GOT3 (cell line): ENCODE data around the gene SLC16A10.
"Not testable (repeated sequence)": the region's sequence is repeated elsewhere in the genome, so short reads cannot be mapped to it uniquely, and the experiment has no call there.

Experiments used
- DNase-seq: peaks from one replicate; lab custom pipeline; 2025; ENCODE audit warnings: mixed read lengths; lab: John Stamatoyannopoulos, UW

SLC16A10 gene

DNA sequence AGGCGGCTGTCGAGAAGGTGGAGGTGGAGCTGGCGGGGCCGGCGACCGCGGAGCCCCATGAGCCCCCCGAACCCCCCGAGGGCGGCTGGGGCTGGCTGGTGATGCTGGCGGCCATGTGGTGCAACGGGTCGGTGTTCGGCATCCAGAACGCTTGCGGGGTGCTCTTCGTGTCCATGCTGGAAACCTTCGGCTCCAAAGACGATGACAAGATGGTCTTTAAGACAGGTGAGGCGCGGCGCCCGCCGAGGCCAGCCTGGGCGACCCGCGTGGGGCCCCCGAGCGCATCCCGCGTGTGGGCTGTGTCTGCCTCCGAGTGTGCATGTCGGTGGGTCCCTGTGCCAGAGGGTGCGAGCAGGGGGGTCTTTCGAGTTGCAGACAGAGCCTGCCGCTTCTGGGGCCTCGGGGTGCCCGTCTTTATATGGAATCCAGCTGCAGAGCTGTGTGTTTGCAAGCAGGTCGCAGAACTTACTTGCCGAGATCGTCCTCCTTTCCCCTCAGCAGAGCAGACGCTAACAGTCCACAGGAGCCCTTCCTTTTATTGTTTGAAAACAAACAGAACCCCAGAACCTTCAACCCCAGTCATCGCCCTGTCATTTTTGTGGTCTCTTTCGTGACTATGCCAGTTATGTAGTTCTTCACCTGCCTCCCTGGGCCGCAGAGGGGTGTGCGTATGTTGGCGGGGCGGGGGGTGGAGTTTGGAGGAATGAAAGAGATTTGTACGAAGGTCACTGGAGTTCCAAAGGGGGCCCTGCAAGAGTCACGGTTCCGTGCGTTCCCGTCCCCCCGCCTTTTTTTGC, 766 bp downstream of the SLC16A10 start:
- no peak for DNase-seq

DNA sequence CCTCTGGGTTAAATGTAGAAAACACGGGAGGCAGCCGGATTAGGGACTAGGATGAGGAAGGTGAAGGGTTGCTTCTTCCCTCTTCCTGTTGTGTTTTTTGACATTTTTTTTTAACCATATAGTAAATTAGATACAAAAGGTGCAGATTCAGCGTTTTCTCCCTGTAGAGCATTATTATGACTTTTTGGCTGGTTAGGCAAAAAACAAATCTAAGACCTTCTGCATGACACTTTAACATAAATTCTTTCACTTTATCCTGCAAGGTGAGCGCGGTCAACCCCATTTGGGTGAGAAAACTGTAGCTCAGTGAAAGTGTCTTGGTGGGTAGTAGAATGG, 1.3 kb downstream of the SLC16A10 start:
- DNase-seq: no peak

DNA sequence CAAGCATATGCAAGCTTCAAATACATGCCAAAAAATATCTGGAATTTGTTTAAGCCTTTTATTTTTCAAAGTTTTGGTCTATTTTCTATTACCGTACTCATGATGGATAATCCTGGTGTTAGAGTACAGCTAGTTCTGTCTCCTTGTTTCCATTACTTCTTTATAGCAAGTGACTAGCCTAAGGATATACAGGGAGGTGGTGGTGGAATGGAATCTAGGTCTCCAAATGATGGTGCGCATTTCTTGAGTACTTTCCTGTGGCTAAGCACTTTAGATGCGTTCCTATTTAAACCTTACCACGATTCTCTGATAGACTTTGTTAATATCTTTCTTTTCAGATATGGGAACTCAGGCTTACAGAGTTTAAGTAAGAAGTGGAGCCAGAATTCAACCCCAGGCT, 3.5 kb downstream of the SLC16A10 start:
- DNase-seq: no peak

DNA sequence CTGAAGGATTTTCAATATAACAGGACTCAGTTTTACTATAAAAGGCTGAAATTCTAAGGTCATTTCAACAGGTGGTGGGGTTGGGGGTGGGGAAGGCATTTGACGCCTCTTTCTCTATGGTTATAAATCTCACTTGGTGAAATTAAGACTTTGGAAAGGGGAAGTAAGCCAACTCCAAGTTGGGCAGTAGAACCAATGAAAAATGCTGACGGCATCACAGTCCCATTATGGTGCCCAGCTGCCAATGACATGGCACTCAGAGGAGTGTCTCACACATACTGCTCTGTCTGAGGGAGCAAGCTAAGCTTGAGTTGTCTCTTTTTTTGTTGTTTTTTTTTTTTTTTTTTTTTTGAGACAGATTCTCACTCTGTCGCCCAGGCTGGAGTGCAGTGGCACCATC, 4.7 kb downstream of the SLC16A10 start:
- DNase-seq: no peak

DNA sequence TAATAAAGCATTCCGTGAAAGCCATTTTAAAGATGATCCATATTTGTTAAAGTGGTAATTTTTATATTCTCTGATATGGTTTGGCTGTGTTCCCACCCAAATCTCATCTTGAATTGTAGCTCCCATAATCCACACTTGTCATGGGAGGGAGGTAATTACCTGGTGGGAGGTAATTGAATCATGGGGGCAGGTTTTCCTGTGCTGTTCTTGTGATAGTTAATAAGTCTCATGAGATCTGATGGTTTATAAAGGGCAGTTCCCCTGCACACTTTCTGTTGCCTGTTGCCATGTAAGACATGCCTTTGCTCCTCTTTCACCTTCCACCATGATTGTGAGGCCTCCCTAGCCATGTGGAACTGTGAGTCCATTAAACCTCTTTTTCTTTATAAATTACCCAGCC, 8.2 kb downstream of the SLC16A10 start:
- not testable (repeated sequence) for DNase-seq

DNA sequence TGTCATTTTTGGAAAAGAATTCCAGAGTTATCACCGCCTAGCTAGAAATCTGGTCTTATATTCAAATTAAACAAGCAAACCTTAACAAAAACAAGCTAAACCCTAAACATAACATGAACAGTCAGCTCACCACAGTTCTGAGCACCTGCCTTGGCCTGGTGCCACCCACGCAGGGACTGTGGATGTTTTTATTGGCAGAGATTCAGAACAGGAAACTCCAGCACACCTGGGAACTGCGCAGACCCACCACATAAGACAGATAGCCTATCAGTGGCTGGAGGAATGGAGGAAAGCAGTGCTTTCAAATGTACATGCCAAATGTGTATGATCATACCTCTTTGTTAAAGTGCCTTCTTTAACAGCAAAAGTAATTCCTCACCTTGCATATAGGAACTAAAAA, 8.9 kb downstream of the SLC16A10 start:
- DNase-seq: no peak

DNA sequence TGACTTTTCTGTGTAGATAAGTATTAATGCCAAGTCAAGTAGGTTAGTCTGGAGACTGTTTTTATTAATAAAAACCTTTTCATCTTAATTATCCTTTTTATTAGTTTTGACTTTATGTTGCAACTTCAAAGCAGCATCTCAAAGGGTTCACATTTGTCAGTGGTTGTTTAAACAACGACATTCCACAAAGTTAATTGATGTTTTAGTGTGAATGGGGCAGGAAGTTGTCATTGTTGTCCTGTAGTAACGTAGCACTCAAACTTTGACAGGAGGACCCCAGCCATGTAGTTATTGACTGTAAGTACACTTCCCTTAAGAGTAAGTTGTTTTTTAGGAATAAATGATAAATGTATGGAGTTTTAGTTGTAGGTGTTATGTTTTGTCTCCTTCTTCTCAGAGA, 11.3 kb downstream of the SLC16A10 start:
- DNase-seq: no peak

DNA sequence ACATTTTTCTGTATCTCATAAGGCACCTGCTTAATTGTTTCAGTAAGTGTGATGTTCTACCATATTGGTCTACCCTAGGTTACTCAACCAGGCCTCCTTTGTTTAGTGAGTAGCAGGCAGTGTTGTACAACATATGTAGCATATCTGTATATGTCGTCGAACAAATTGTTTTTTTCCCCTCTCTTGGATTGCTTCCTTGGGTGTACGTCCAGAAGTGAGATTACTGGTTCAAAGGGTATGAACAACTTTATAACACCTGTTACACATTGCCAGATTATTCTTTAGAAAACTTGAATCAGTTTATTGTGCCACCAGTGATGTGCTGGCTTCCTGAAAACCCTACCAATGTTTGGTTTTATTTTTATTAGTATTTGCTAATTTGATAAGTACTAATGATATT, 14.7 kb downstream of the SLC16A10 start:
- no peak for DNase-seq

DNA sequence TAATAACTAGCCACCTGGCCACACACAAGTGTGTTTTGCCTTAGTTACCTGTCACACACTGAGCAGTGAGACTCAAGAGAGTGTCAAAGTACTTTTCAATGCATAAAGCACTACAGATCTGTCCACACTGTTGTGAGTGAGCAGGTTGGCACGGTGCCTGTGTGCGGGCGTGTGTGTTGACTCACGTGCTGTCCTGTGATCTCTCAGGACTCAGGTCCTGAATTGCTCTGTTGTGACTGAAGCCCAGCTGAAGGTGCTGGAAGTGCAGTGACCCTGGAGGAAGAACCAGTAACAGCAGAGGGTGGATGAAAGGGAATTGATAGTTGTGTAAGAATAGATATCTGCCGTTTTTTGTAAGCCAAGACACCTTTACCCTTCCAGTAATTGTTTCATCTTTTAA, 18.3 kb downstream of the SLC16A10 start:
- DNase-seq: no peak

DNA sequence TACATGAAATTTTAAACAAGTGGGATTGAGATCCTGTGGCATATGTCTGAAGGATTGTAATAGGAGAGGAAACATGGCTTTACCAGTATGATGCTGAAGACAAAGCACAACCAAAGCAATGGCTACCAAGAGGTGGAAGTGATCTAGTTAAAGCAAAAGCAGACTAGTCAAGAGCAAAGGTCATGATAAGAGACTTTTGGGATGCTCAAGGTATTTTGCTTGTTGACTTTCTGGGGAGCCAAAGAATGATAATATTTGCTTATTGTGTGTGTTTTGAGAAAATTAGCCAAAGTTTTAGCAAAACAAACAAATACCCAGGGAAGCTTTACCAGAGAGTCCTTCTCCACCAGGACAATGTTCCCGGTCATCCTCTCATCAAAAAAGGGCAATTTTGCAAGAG, 20.3 kb downstream of the SLC16A10 start:
- no peak for DNase-seq

DNA sequence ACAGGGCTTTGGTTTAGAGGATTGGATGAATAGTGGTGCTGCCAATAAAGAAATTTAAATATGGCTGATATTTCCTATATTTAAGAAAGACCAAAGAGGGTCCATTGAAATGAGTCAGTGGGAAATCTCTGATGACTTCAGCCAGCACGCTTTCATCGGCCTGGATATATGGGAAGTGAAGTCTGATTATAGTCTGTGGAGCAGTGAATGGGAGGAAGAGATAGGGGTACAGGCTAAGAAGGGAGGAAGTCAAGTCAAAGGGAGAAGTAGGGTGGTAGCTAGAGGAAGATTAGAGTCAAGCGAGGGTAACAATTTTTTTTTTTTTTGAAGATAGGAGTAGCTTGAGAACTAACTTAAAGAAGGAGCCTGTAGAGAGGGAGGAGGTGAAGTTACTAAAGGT, 22.7 kb downstream of the SLC16A10 start:
- DNase-seq: no peak

DNA sequence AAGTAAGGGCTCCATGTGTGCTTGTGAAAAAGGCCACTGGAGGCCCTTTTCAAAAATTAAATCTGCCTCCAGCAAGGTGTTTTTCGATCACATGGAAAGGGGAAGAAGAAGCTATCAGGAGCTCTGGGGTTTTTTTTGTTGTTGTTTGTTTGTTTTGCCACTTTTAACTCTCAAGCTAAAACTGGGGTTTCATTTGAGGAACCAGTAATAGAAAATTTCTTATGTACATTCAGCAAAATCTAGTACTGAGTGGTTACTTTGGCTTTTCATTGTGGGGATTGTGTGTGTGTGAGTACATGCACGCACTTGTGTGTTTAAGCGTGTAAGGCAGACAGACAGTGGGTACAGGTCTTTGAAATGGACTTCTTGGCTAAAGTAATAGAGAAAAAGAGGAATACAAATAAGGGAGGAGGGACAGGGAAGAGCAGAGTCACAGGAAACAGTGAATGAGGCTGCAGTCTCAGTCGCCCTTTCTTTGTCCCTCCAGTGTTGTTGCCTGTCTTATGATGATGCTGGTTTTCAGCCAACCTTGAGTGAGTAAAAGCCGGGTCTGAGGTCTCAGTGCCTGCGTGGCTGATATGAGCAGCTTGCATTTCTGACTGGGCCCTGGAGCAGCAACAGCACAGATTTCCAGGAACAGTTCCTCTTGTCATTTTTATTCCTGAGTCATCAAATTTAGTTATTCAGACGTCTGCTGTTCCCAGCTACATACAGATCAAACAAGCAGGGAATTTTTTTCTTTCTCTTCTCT, 26.2 kb downstream of the SLC16A10 start:
- DNase-seq: no peak

DNA sequence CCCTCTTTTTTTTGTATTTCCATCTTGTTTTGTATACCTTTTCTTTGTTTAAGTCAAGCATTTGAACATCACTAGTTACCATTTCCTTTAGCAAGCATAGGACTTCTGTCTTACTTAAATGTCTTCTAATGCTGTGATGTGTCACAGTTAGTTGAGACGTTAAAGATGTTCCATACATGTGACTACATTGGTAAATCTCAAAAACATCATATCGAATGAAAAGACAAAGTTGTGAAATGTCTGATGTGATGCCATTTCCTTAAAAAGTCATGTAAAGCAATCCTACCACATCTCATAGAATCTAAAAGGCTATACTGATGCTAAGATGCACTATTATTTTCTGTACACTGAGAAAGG, 26.8 kb downstream of the SLC16A10 start:
- DNase-seq: no peak

DNA sequence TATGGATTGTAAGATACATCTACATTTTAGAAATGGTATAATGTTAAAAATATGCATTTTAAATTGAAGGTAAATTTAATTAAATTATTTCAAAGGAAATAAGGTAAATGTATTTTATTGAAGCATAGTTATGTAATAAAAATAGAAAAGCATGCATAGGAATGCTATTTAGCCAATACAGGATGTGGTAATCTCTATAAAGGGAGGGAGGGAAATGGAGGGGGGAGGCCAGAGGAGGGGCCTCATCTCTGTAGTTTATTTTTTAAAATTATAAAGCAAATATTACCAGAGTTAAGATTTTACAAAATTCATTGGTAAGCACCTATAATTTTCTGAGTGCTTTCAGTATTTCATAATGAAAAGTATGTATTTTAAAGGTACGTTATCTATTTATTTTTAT, 27.2 kb downstream of the SLC16A10 start:
- DNase-seq: no peak

DNA sequence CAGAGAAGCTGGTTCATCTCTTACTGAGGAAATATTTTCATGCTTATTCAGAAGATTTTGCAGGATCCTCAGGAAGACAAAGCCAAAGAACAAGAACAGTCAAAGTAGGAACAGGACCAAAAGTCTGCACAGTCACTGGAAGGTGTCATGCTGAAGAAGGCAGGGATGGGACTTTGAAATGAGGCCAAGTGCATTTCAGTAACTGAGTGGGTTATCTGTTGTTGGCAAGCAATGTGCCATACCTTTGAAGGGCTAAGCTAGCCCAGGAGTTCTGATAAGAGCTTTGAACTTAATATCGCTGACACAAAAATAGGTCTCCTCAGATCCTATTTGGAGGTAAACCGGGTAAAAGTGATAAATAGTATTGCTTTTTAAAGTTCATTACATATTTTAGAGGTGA, 31.5 kb downstream of the SLC16A10 start:
- no peak for DNase-seq

DNA sequence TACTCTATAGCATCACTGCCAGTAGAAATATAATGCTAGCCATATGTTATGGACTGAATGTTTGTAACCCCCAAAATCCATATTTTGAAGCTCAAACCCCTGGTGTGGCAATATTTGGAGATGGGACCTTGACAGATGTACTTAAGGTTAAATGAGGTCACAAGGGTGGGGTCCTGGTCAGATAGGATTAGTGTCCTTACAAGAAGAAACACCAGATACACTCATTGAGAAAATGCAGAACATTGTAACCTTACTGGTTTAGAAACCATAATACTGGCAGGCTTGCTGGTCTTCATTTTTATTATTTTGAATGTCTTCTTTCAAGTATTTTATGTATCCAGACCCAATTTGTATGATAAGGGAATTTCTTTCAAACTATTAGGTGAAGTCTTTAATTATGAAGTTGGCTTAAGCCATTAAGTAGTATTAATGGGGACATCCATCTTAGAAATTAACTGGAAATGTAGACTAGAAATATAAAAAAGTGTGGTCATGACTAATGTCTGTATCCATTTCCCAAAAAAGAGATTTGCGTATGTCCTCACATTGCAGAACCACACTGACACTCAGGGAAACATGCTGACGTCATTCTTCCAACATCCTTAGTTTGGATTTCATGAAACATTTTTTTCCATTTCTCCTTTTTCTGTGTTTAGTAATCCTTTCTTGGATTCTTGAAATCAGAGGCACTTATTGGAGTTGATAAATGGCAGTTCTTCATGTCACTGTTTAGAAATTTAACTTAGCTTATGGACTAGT, 32.4 kb downstream of the SLC16A10 start:
- DNase-seq: no peak

DNA sequence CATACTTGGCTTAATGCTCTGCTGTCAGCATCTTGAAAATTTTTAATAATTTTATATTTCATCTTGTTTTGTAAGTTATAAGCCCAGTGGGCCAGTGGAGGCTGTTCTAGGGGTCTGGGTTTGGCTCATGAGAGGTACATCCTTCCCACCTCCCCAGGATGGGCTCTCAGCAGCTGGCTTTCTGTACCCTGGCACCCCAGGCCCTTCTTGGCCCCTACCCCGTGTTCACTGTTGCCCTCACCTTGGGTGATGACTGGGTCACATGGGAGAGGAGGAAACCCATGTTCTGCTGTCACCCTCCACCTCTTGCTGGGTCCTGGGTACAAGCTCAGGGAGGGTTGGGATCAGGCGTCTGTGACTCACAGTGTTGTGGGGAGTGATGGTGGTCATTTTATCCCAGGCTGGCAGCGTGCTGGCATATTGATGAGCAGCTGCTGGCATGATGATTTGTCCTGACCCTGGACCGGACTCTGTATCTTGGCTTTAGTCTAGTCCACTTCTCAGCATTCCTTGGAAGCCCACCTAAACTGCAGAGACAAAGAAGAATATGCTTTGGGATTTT, 34.6 kb downstream of the SLC16A10 start:
- no peak for DNase-seq

DNA sequence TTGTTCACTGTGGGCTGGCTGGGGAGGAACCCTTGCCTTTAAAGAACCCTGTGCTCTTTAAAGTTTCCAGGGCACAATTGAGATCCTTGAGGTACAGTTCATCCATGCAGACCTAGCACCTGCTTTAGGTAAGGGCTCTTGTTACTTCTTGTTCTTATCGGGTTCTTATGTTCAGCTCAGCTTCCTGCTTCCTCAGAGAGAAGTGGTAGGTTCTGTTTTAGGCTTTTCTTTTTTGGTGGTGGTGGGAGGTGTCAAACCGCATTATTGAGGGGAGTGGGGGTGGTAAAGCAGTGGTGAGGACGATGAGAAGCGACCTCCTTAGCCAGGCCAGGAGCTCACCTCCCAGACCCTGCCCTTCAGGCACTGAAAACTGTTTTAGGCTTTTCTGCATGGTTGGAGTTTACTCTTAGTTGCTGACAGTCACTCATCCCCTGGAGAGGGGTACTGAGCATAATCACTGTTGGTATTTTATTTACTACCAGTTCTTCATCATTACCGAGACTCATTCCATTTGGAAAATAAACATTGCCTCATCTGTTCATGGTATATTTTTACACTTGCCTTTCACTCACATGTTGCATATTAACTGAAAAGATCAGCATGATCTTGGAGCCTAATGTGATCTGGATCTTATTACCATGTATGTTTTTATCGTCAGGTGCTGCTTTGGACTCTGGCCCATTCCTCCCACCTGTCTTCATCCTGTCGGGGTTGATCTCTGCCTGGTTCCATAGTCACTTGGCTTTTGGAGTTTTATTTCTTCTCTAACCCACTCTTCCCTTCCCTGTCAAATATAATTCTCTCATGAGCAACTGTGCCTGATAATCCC, 35.4 kb downstream of the SLC16A10 start:
- DNase-seq: no peak

DNA sequence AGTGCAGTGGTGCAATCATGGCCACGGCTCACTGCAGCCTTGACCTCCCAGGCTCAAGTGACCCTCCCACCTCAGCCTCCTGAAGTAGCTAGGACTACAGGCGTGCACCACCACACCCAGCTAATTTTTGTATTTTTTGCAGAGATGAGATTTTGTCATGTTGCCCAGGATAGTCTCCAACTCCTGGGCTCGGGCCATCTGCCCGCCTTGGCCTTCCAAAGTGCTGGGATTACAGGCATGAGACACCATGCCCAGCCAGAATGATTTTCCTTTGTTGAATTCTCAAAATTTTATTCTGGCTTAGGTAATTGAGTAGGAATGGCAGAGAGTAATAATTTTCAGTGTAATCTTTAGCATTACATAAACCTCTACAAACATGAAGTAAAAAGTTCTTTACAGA, 37.1 kb downstream of the SLC16A10 start:
- DNase-seq: no peak

DNA sequence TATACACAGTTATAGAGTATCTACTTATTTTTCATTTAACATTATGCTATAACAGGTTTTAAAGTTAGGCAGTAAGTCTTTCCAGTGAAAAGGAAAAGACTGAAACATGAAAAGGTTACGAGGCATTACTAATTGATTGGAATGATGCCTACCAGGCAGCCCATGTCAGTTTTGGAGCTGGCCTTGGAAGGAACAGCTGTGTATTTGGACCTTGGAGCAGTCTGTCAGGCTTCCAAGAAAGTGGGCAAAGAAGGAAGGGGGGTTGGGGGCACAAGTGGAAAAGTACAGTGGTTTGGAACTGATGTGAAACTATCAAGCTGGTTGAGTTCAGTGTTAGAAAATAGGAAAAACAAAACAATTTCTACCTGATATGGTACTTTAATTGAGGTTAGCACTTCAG, 41.7 kb downstream of the SLC16A10 start:
- no peak for DNase-seq

DNA sequence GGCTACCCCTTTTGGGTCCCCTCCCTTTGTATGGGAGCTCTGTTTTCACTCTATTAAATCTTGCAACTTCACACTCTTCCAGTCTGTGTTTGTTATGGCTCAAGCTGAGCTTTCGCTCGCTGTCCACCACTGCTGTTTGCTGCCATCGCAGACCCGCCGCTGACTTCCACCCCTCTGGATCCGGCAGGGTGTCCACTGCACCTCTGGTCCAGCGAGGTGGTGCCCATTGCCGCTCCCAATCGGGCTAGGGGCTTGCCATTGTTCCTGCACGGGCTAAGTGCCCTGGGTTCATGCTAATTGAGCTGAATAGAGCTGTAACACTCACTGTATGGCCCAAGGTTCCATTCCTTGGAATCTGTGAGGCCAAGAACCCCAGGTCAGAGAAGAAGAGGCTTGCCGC, 43.7 kb downstream of the SLC16A10 start:
- DNase-seq: not testable (repeated sequence)

DNA sequence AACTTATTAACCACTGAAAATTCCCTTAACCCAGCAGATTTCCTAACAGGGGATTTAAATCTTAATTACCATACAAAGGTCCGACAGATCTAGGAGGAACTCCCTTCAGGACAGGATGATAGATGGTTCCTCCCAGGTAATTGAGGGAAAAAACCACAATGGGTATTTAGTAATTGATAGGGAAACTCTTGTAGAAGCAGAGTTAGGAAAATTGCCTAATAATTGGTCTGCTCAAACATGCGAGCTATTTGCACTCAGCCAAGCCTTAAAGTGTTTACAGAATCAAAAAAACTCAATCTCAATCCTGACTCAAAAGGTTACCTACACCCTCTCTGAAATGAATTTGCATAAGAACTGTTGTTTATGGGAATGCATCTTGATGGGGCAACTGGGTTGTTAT, 45.4 kb downstream of the SLC16A10 start:
- not testable (repeated sequence) for DNase-seq
